ENCODE data around the gene NLRP3. TPM values are rescaled to one million over a fixed set of nuclear protein-coding genes. Genes with fewer than 3 reads are reported as not detected.

NLRP3 gene
- total RNA-seq, 4 donors from 2014 or later = 0.29 to 0.56 (median 0.47) TPM

DNA sequence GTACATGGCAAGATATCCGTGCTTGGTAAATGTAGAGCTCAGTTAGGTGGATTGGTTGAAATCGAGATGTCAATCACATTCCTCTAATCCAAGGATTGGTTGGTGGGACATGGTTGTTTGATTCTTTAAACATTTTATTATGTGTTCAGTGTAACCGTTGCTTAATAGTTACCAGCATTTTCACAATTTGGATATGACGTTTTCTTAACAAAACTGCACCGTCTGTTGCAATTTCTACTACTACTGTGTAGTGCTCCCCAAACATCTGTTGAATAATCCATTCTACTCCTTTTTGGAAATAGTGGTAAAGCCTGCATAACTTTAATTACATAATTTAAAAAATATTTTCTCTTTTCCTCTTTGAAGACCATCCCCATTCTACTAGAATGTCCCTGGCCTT lies 25.6 kb downstream of the NLRP3 start:
- no peaks in the 10 kb centered on the region for H3K36me3 ChIP-seq
- no peak for DNase-seq
- H3K27me3 ChIP-seq = no peaks in the 10 kb centered on the region
- TF ChIP-seq POLR2A (IDR thresholded peaks at IDR 0.05) = no peak
- TF ChIP-seq, protein P1, sequence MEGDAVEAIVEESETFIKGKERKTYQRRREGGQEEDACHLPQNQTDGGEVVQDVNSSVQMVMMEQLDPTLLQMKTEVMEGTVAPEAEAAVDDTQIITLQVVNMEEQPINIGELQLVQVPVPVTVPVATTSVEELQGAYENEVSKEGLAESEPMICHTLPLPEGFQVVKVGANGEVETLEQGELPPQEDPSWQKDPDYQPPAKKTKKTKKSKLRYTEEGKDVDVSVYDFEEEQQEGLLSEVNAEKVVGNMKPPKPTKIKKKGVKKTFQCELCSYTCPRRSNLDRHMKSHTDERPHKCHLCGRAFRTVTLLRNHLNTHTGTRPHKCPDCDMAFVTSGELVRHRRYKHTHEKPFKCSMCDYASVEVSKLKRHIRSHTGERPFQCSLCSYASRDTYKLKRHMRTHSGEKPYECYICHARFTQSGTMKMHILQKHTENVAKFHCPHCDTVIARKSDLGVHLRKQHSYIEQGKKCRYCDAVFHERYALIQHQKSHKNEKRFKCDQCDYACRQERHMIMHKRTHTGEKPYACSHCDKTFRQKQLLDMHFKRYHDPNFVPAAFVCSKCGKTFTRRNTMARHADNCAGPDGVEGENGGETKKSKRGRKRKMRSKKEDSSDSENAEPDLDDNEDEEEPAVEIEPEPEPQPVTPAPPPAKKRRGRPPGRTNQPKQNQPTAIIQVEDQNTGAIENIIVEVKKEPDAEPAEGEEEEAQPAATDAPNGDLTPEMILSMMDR (IDR thresholded peaks at IDR 0.05 in 4 of 5, conservative IDR thresholded peaks at IDR 0.05 in 1 of 5) = no peak
- no peaks in the 10 kb centered on the region for H3K4me1 ChIP-seq
- H3K4me3 ChIP-seq = no peak overlapping the region
- H3K27ac ChIP-seq = no peak overlapping the region
- no peaks in the 10 kb centered on the region for H3K9me3 ChIP-seq
- in situ Hi-C loops (cut with MboI; ENCODE audit: low sequenced_read_pairs in 4 of 4) = no loop called here
- no peak for ATAC-seq
- intact Hi-C loops (cut with DNase I; ENCODE audit: low total_unique reads) = no loop called here

DNA sequence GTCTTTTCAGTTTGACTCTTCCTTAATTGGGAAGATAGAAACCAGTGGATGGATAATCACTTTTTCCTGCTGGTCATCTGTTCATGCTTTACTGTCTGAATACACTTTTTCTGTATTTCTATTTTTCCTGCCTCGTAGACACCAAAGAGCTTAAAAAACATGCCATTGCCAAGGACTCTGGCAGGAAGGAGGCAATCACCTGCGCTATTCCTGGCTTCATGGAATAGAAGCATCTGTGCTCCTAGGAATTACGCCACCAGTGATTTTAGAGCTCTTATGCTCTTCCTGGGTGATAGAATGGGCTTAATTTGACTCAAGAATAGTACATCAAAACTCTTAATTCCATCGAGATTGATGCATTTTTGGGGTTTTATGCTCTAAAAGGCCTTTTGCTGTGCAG lies 26.2 kb downstream of the NLRP3 start:
- H3K9me3 ChIP-seq = no peaks in the 10 kb centered on the region
- no peak overlapping the region for H3K27ac ChIP-seq
- H3K36me3 ChIP-seq = no peaks in the 10 kb centered on the region
- H3K4me1 ChIP-seq = no peaks in the 10 kb centered on the region
- DNase-seq (no peak), ATAC-seq (no peak)
- no peaks in the 10 kb centered on the region for H3K27me3 ChIP-seq
- no peak for TF ChIP-seq POLR2A (IDR thresholded peaks at IDR 0.05)
- TF ChIP-seq, protein P1 (IDR thresholded peaks at IDR 0.05 in 4 of 5, conservative IDR thresholded peaks at IDR 0.05 in 1 of 5) = no peak
- intact Hi-C loops (cut with DNase I; ENCODE audit: low total_unique reads) = no loop called here
- no peak overlapping the region for H3K4me3 ChIP-seq
- in situ Hi-C loops (cut with MboI; ENCODE audit: low sequenced_read_pairs in 4 of 4) = no loop called here

DNA sequence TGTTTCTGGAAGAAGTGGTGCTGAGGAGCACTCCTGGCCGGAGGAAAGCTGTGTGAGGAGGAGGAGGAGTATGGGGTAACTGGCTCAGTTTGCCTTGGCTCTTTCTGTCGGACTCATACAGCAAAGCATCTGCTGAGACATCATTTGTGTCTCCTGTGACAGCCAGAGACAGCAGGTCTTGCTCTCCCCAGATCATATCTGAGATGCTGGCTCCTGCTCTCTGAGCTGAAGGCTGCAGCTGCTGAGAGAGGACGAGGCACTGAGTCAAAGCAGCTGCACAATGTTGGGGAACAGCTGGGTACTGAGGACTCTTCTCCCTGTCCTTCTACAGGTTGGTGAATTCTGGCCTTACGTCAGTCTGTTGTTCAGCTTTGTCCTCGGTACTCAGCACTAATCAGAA lies 27.7 kb downstream of the NLRP3 start:
- TF ChIP-seq, protein P1 (IDR thresholded peaks at IDR 0.05 in 4 of 5, conservative IDR thresholded peaks at IDR 0.05 in 1 of 5) = no peak
- no peak for TF ChIP-seq POLR2A (IDR thresholded peaks at IDR 0.05)
- no peak overlapping the region for H3K4me3 ChIP-seq
- no peaks in the 10 kb centered on the region for H3K9me3 ChIP-seq
- H3K36me3 ChIP-seq = no peaks in the 10 kb centered on the region
- ATAC-seq (no peak), DNase-seq (no peak)
- H3K27ac ChIP-seq = no peak overlapping the region
- no peaks in the 10 kb centered on the region for H3K4me1 ChIP-seq
- intact Hi-C loops (cut with DNase I; ENCODE audit: low total_unique reads) = no loop called here
- no peaks in the 10 kb centered on the region for H3K27me3 ChIP-seq
- in situ Hi-C loops (cut with MboI; ENCODE audit: low sequenced_read_pairs in 4 of 4) = no loop called here

DNA sequence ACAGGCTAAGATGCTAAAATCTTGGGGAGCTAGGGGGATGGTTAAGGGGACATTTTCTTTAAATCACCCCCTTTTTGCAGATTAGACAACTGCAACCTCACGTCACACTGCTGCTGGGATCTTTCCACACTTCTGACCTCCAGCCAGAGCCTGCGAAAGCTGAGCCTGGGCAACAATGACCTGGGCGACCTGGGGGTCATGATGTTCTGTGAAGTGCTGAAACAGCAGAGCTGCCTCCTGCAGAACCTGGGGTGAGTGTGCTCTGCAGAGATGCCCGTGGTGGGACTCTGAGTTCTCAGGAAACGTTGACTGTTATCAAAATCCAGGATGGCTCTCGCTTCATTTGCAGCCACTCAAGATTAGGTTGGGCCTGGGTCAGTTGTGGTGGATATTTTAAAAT lies 28.6 kb downstream of the NLRP3 start:
- no peaks in the 10 kb centered on the region for H3K36me3 ChIP-seq
- no peak overlapping the region for H3K4me3 ChIP-seq
- TF ChIP-seq, protein P1 (IDR thresholded peaks at IDR 0.05 in 4 of 5, conservative IDR thresholded peaks at IDR 0.05 in 1 of 5) = no peak
- no peak for TF ChIP-seq POLR2A (IDR thresholded peaks at IDR 0.05)
- H3K4me1 ChIP-seq = no peaks in the 10 kb centered on the region
- H3K9me3 ChIP-seq = no peaks in the 10 kb centered on the region
- no peaks in the 10 kb centered on the region for H3K27me3 ChIP-seq
- no peak for ATAC-seq
- H3K27ac ChIP-seq = no peak overlapping the region
- in situ Hi-C loops (cut with MboI; ENCODE audit: low sequenced_read_pairs in 4 of 4) (no loop called here), intact Hi-C loops (cut with DNase I; ENCODE audit: low total_unique reads) (no loop called here)
- DNase-seq = no peak
